Tibial nerve (tissue), 4 donors: ENCODE data around the gene STARD8. TPM values are rescaled to one million over a fixed set of nuclear protein-coding genes. Genes with fewer than 3 reads are reported as not detected.

Source experiments
- DNase-seq, 2 donors: peaks; one replicate each; pipeline ENCODE4 v3.0.0-alpha.2; 2019; ENCODE audit warnings: low spot score in 2 of 2
- H3K27ac ChIP-seq, 4 donors: fragments of 200-600 bp; sonication (generic) in 3 of 4; one replicate each; pipeline ENCODE4 v1.5.1; 2017 to 2019; ENCODE audit warnings: mild to moderate bottlenecking in 1 of 4
- H3K27me3 ChIP-seq, 2 donors: fragments of 200-600 bp; sonication (generic) in 1 of 2; one replicate each; pipeline versions ENCODE4 v1.5.1 to v1.6.0; 2017 to 2019
- H3K36me3 ChIP-seq, 3 donors: fragments of 200-600 bp; sonication (generic); one replicate each; pipeline ENCODE4 v1.5.1; 2018 to 2019
- H3K4me1 ChIP-seq, 4 donors: fragments of 200-600 bp; sonication (generic) in 3 of 4; one replicate each; pipeline ENCODE4 v1.5.1; 2017 to 2019
- H3K4me3 ChIP-seq, 4 donors: fragments of 200-600 bp; sonication (generic) in 3 of 4; one replicate each; pipeline ENCODE4 v1.5.1; 2017 to 2019; ENCODE audit warnings: mild to moderate bottlenecking in 1 of 4, moderate library complexity in 1 of 4
- H3K9me3 ChIP-seq, 4 donors: fragments of 200-600 bp; sonication (generic) in 3 of 4; one replicate each; pipeline ENCODE4 v1.5.1; 2017 to 2019
- EP300 ChIP-seq, 2 donors: sonication (generic); formaldehyde crosslinking; IDR thresholded peaks; one replicate each; pipeline ENCODE4 v1.6.1; 2017; ENCODE audit warnings: antibody characterized with exemption in 2 of 2, mild to moderate bottlenecking in 1 of 2
- POLR2A ChIP-seq, 2 donors: fragments of 450-650 bp; IDR thresholded peaks; one replicate each; pipeline ENCODE4 v1.6.1; 2017; ENCODE audit warnings: antibody characterized with exemption in 2 of 2, mild to moderate bottlenecking in 2 of 2, moderate library complexity in 2 of 2
- WGBS, 2 donors: methylation state at CpG; one replicate each; pipeline ENCODE4 v1.1.5; 2018; 5-methylcytosine and 5-hydroxymethylcytosine counted together
- total RNA-seq, 4 donors: library from RNA; depleted of rRNA; stranded (reverse); fragments of >200 nt; gene quantifications; one replicate each; pipeline ENCODE4 v1.1.0, GENCODE V29; 2016
- TF ChIP-seq, protein P1 (sequence below), 5 experiments: fragments of 200-600 bp in 3 of 5; fragments of 450-650 bp in 2 of 5; sonication (generic) in 3 of 5; IDR thresholded peaks; one replicate each; pipeline ENCODE4 v1.5.1; 2016 to 2019; ENCODE audit warnings: antibody characterized with exemption in 5 of 5, mild to moderate bottlenecking in 3 of 5, moderate library complexity in 2 of 5

STARD8 gene
- total RNA-seq, 4 donors from 2014 or later = 20.7 to 30.8 (median 22.0) TPM

DNA sequence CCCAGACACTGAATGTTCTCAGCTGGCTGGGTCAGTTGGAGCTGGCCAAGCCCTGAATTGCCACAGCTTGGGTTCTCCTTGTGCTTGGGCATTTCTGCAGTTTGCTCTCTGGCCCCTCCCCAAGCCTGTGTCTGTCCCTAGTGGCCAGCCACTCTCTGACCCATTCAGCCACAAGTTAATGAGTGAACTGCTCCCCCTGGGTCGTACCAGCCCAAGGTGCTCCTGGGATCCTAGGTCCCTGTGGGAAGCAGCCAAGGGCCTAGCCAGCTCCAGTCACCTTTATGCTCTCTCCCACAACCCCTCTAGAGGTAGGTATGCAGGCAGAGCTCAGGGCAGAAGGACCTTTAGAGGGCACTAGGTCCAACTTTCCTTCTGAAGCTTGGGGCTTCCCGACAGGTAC lies 51.5 kb downstream of the STARD8 start:
- WGBS, 2 donors = 75 to 100% methylated on average over 1 to 2 of the region's 2 CpGs
- peaks cover 0 to 16% (median 0%) of the 10 kb centered on the region in 4 donors for H3K4me1 ChIP-seq
- no peak overlapping the region for H3K4me3 ChIP-seq
- TF ChIP-seq, protein P1, sequence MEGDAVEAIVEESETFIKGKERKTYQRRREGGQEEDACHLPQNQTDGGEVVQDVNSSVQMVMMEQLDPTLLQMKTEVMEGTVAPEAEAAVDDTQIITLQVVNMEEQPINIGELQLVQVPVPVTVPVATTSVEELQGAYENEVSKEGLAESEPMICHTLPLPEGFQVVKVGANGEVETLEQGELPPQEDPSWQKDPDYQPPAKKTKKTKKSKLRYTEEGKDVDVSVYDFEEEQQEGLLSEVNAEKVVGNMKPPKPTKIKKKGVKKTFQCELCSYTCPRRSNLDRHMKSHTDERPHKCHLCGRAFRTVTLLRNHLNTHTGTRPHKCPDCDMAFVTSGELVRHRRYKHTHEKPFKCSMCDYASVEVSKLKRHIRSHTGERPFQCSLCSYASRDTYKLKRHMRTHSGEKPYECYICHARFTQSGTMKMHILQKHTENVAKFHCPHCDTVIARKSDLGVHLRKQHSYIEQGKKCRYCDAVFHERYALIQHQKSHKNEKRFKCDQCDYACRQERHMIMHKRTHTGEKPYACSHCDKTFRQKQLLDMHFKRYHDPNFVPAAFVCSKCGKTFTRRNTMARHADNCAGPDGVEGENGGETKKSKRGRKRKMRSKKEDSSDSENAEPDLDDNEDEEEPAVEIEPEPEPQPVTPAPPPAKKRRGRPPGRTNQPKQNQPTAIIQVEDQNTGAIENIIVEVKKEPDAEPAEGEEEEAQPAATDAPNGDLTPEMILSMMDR (IDR thresholded peaks at IDR 0.05) = no peak
- TF ChIP-seq EP300 (IDR thresholded peaks at IDR 0.05) (no peak), POLR2A (IDR thresholded peaks at IDR 0.05) (no peak)
- no peak overlapping the region for H3K27ac ChIP-seq
- no peaks in the 10 kb centered on the region for H3K36me3 ChIP-seq
- no peak for DNase-seq
- peaks cover 0 to 5% of the 10 kb centered on the region in 2 donors for H3K27me3 ChIP-seq
- no peaks in the 10 kb centered on the region for H3K9me3 ChIP-seq

DNA sequence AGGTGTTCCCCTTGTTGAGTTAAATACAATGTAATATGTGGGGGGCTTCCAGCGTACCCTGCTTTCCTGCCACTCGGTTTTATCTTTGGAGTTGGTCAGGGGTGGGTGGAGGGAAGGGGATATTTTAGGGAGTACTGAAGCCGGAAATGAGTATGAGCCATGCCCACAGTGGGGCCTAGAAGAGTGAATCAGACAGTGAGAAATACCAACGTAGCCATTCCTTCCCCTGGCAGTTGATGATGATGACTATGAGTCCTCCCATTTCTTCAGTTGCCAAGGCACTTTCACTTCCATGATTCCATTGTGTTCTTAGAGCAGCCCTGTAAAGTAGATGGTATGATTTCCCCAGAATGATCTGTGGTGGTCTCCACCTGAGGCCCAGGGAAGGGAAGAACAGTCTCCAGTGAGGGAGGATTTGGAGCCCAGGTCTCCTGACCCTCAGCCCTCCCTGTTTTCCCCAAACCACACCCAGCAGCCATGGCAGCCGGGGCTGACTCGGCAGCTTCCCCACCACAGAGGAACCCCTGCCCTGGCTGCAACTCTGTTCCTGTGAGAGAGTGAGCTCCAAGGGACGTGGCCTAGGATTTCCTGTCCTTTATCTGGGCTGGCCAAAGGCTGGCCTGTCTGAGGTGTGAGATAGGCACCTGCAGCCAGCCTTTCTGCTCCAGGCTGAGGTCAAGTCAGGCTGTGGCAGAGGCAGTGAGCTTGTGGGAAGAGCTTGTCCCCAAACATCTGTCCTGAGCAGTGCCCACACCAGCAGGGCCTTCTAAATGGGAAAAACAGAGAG lies 52.7 kb downstream of the STARD8 start:
- H3K4me1 ChIP-seq = peaks cover 0 to 10% (median 0%) of the 10 kb centered on the region in 4 donors
- peak overlapping the region in 2 of 4 donors; percentile 20 to 23 for H3K27ac ChIP-seq
- H3K36me3 ChIP-seq = no peaks in the 10 kb centered on the region
- H3K27me3 ChIP-seq = peaks cover 0 to 5% of the 10 kb centered on the region in 2 donors
- WGBS, 2 donors = 55 to 95% methylated on average over 3 to 7 of the region's 7 CpGs
- no peak overlapping the region for H3K4me3 ChIP-seq
- H3K9me3 ChIP-seq = no peaks in the 10 kb centered on the region
- TF ChIP-seq POLR2A (IDR thresholded peaks at IDR 0.05) (no peak), EP300 (IDR thresholded peaks at IDR 0.05) (no peak)
- TF ChIP-seq, protein P1 (IDR thresholded peaks at IDR 0.05) = no peak
- DNase-seq = no peak

GRCh38 chrX:68703369-68703768 lies 55.9 kb downstream of the STARD8 start:
- H3K27me3 ChIP-seq = peaks cover 0 to 5% of the 10 kb centered on the region in 2 donors
- H3K9me3 ChIP-seq = no peaks in the 10 kb centered on the region
- no peak for TF ChIP-seq EP300 (IDR thresholded peaks at IDR 0.05)
- no peak for TF ChIP-seq POLR2A (IDR thresholded peaks at IDR 0.05)
- TF ChIP-seq, protein P1 (IDR thresholded peaks at IDR 0.05) = no peak
- no peak overlapping the region for H3K4me3 ChIP-seq
- H3K36me3 ChIP-seq = no peaks in the 10 kb centered on the region
- no peak for DNase-seq
- 32 to 45% methylated on average over 2 to 5 of the region's 5 CpGs for WGBS, 2 donors
- H3K27ac ChIP-seq = no peak overlapping the region
- H3K4me1 ChIP-seq = peaks cover 0 to 14% (median 0%) of the 10 kb centered on the region in 4 donors

- peaks cover 0 to 3% of the 10 kb centered on the region in 2 donors for H3K27me3 ChIP-seq
- no peaks in the 10 kb centered on the region for H3K9me3 ChIP-seq
- H3K27ac ChIP-seq = no peak overlapping the region
- TF ChIP-seq, protein P1 (IDR thresholded peaks at IDR 0.05) = no peak
- TF ChIP-seq EP300 (IDR thresholded peaks at IDR 0.05) = no peak
- no peak for TF ChIP-seq POLR2A (IDR thresholded peaks at IDR 0.05)
- H3K4me1 ChIP-seq = peaks cover 0 to 19% (median 0%) of the 10 kb centered on the region in 4 donors
- no peak overlapping the region for H3K4me3 ChIP-seq
- DNase-seq = no peak
- WGBS, 2 donors = 89 to 95% methylated on average over 1 to 3 of the region's 3 CpGs
- H3K36me3 ChIP-seq = no peaks in the 10 kb centered on the region
These were observed 56.4 kb downstream of the STARD8 start for GRCh38 chrX:68703846-68704245.

DNA sequence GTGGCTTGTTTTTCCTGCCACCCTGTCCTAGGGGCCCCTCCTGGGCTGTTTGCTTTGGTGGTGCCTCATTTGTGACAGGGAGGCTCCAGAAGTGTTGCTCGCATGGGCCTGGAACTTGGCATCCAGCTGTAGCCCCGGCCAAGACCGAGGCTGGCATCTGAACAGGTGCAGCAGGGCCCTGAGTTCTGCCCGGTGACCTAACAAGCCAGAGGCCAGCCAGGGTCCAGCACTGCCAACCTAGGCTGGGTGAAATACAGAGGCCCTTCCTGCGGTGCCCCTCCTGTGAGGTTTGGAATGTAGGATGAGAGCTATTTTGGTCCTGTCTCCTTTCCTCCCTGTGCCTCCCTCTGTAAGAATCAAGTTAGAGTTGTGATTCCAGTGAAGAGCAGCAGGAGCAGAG lies 58.5 kb downstream of the STARD8 start:
- no peaks in the 10 kb centered on the region for H3K27me3 ChIP-seq

More for the DNA sequence above, 58.5 kb downstream of the STARD8 start:
- H3K4me3 ChIP-seq = no peak overlapping the region
- peaks cover 0 to 14% (median 0%) of the 10 kb centered on the region in 4 donors for H3K4me1 ChIP-seq
- WGBS, 2 donors = 71 to 82% methylated on average over 3 to 5 of the region's 5 CpGs
- no peaks in the 10 kb centered on the region for H3K36me3 ChIP-seq
- TF ChIP-seq, protein P1 (IDR thresholded peaks at IDR 0.05) = no peak
- no peak for TF ChIP-seq EP300 (IDR thresholded peaks at IDR 0.05)
- no peak for TF ChIP-seq POLR2A (IDR thresholded peaks at IDR 0.05)
- no peak for DNase-seq
- no peaks in the 10 kb centered on the region for H3K9me3 ChIP-seq
- H3K27ac ChIP-seq = no peak overlapping the region
